ENCODE measurements around the gene ANAPC10. TPM values are rescaled to one million over a fixed set of nuclear protein-coding genes. Genes with fewer than 3 reads are reported as not detected.

ANAPC10 gene
- total RNA-seq, 2 donors from 2014 or later: 13.7 to 17.4 TPM

- DNase-seq: no peak
- intact Hi-C loops (cut with DNase I): no loop called here
These were observed 21.5 kb downstream of the ANAPC10 start for GRCh38 chr4:145076469-145076855.

DNA sequence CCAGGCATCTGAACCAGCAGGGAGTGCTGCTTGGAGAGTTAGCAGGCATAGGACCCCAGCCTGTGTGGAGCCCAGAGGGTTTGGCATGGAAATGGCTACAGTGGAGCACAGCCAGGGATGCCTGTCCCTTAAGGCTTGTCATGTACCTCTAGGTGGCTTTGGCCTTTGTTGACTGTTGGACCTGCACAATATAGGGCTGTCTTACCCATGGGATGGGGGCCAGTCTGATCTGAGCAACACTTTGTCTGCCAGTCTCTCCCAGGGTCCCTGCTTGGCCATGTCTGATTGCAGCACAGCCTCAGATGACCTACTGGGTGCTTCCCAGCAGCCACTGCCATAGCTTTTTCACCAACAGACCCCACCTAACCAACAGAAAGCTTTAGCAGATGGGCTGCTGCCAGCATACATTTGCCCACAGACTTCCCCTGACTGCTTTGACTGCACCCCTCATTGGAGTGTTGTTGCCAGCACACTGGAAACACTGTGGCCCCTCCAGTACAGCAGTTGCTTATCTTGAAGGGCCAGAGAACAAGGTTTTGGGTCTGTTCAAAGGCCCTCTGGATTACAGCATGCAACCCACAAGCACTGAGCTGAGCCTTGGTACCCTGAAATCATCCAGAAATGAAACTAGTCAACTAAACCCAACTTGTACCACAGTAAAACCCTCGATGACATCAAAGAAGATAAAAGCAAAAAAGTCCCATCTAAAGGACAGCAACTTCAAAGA, 22.1 kb downstream of the ANAPC10 start:
- intact Hi-C loops (cut with DNase I): no loop called here
- DNase-seq (no peak), ATAC-seq (no peak)

More at GRCh38 chr4:145076469-145076855, 21.5 kb downstream of the ANAPC10 start:
- no peak for ATAC-seq

GRCh38 chr4:145071560-145071959, 26.4 kb downstream of the ANAPC10 start:
- intact Hi-C loops (cut with DNase I): no loop called here
- ATAC-seq: no peak

GRCh38 chr4:145069361-145069760, 28.6 kb downstream of the ANAPC10 start:
- intact Hi-C loops (cut with DNase I): loop anchor here (10.0 kb wide), 1 partner anchor 895 kb away; no protein-coding TSS in a partner anchor
- no peak for ATAC-seq
- no peak for DNase-seq

More at GRCh38 chr4:145071560-145071959, 26.4 kb downstream of the ANAPC10 start:
- no peak for DNase-seq

GRCh38 chr4:145066063-145066501, 31.9 kb downstream of the ANAPC10 start:
- intact Hi-C loops (cut with DNase I): loop anchor here (10.0 kb wide), 1 partner anchor 891 kb away; no protein-coding TSS in a partner anchor

GRCh38 chr4:145061318-145061920, 36.6 kb downstream of the ANAPC10 start:
- no peak for DNase-seq
- peak; percentile 30 to 55 for ATAC-seq
- intact Hi-C loops (cut with DNase I): loop anchor here (10.0 kb wide), 1 partner anchor 887 kb away; no protein-coding TSS in a partner anchor

More at GRCh38 chr4:145066063-145066501, 31.9 kb downstream of the ANAPC10 start:
- no peak for DNase-seq
- no peak for ATAC-seq

DNA sequence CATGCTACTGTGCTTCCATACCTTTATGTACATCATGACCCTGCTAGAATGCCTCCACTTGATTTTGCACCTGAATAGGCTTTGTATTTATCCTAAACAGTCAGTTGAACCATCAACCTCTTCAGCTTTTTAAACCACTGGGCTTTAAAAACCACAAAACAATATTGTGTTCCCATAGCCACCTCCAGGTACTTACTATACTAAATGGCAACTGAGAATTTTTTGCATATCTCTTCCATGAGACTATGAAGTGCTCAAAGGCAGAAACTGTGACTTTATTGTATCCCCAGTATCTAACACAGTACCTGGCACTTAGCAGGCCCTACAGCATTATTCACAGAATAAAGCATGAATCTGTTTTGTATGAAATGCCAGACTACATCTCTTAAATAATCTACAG, 39.7 kb downstream of the ANAPC10 start:
- ATAC-seq: no peak
- intact Hi-C loops (cut with DNase I): no loop called here
- DNase-seq: no peak

GRCh38 chr4:145056325-145057130, 41.5 kb downstream of the ANAPC10 start:
- DNase-seq: no peak
- no peak for ATAC-seq
- intact Hi-C loops (cut with DNase I): no loop called here

DNA sequence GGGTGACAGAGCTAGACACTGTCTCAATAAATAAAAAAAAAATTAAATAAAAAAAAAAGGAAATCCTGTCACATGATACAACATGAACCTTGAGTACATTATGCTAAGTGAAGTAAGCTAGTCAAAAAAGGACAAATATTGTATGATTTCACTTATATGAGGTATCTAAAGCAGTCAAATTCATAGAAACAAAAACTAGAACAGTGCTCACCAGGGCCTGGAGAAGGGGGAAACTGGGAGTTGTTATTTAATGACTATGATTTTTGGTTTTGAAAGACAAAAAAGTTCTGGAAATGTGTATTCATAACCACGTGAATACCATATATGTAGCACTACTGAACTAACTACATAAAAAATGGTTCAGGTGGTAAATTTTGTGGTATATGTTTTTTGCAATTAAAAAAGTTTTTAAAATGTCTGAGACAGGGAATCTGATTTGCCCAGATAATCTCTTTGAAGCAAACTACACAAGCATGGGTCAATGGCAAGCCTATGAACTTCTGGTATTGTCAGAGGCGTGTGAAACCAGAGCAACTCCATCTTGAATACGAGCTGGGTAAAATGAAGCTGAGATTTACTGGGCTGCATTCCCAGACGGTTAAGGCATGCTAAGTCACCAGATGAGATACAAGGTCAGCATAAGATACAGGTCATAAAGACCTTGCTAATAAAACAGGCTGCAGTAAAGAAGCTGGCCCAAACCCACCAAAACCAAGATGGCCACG, 42.3 kb downstream of the ANAPC10 start:
- ATAC-seq (no peak), DNase-seq (no peak)
- intact Hi-C loops (cut with DNase I): no loop called here

- no peak for ATAC-seq
- DNase-seq: no peak
- intact Hi-C loops (cut with DNase I): no loop called here
These were observed 48.8 kb downstream of the ANAPC10 start for GRCh38 chr4:145049241-145049640.

- intact Hi-C loops (cut with DNase I): no loop called here
- no peak for ATAC-seq
- no peak for DNase-seq
These were observed 49.2 kb downstream of the ANAPC10 start for GRCh38 chr4:145048817-145049216.

DNA sequence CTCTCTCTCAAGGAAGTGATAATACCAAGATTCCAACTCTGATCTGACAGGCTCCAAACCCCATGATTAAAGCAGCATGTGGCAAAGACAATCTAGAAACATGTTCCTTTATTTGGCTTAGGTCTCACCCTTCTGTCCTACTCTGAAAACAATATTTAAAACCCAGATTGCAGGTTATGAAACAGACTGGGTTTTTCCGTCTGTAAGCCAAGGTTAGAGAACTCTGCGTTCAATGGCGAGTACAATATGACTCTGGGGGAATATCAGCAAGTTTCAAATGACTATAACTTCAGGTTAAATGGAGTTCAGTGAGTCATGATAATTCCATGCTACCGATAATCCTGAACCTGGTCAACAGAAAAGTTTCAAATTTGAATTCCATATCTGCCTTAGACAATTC, 50.8 kb downstream of the ANAPC10 start:
- DNase-seq (no peak), ATAC-seq (no peak)
- intact Hi-C loops (cut with DNase I): no loop called here

DNA sequence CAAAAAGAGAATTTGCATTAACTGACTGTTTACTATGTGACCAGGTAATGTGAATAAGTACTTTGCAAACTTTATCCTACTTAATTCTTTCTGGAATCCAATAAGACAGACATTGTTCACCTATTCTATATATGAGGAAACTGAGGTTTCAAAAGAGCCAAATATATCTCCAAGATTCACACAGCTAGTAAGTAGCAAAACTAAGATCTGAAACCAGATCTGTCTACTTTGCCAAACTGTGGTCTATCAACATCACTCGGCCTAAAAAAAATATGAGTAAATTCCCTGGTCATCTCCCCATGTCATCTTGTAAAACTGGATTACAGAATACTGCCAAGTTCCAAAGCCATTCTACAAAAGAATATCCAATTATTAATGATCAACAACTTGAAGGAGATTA, 52.8 kb downstream of the ANAPC10 start:
- ATAC-seq (no peak), DNase-seq (no peak)
- intact Hi-C loops (cut with DNase I): no loop called here

- DNase-seq (no peak), ATAC-seq (no peak)
- intact Hi-C loops (cut with DNase I): no loop called here
These were observed 53.7 kb downstream of the ANAPC10 start for GRCh38 chr4:145044341-145044740.

GRCh38 chr4:145043306-145043705, 54.7 kb downstream of the ANAPC10 start:
- intact Hi-C loops (cut with DNase I): no loop called here

GRCh38 chr4:145042601-145043285, 55.3 kb downstream of the ANAPC10 start:
- intact Hi-C loops (cut with DNase I): no loop called here
- ATAC-seq (no peak), DNase-seq (no peak)

More at GRCh38 chr4:145043306-145043705, 54.7 kb downstream of the ANAPC10 start:
- no peak for ATAC-seq
- DNase-seq: no peak

- DNase-seq (no peak), ATAC-seq (no peak)
- intact Hi-C loops (cut with DNase I): no loop called here
These were observed 56.6 kb downstream of the ANAPC10 start for GRCh38 chr4:145041378-145041777.

GRCh38 chr4:145035494-145036136, 62.4 kb downstream of the ANAPC10 start:
- intact Hi-C loops (cut with DNase I): no loop called here
- ATAC-seq (no peak), DNase-seq (no peak)
